SK-N-SH treated with all-trans-retinoic acid at 6 μM for 48 hours (cell line): ENCODE measurements around the gene ATP11C.
A peak's percentile ranks its signal among the peaks of the same experiment; 100 is the strongest.

Source experiments
- ATAC-seq: fragments of 200-7000 bp; cut with Tn5 transposase; 3 replicates; pipeline ENCODE4 v1.9.1; 2020; ENCODE audit warnings: mild to moderate bottlenecking, moderate library complexity
- ARNTL ChIP-seq: fragments of 450-650 bp; formaldehyde crosslinking; IDR thresholded peaks from 2 replicates; pipeline ENCODE4 v1.5.0; 2020; ENCODE audit warnings: low read depth, mild to moderate bottlenecking, moderate library complexity, borderline replicate concordance
- BACH2 ChIP-seq: fragments of 250-450 bp; sonication (Bioruptor Pico); IDR thresholded peaks from 2 replicates; pipeline ENCODE4 v1.9.0; 2021; ENCODE audit warnings: mild to moderate bottlenecking, borderline replicate concordance
- CSDC2 ChIP-seq: fragments of 250-450 bp; sonication (Bioruptor Pico); IDR thresholded peaks from 2 replicates; pipeline ENCODE4 v1.5.0; 2020; ENCODE audit warnings: mild to moderate bottlenecking, moderate library complexity
- ESRRG ChIP-seq: fragments of 250-450 bp; sonication (Bioruptor Pico); IDR thresholded peaks from 2 replicates; pipeline ENCODE4 v1.6.1; 2021; ENCODE audit warnings: mild to moderate bottlenecking
- GLIS3 ChIP-seq: fragments of 250-450 bp; sonication (Bioruptor Pico); IDR thresholded peaks from 2 replicates; pipeline ENCODE4 v1.5.0; 2020; ENCODE audit warnings: mild to moderate bottlenecking, moderate library complexity
- ISL1 ChIP-seq: fragments of 250-450 bp; sonication (Bioruptor Pico); IDR thresholded peaks from 2 replicates; pipeline ENCODE4 v2.1.2; 2022; ENCODE audit warnings: mild to moderate bottlenecking, moderate library complexity
- PPARA ChIP-seq: fragments of 250-450 bp; sonication (Bioruptor Pico); IDR thresholded peaks from 2 replicates; pipeline ENCODE4 v1.5.0; 2020; ENCODE audit warnings: mild to moderate bottlenecking, borderline replicate concordance
- RARB ChIP-seq: fragments of 250-450 bp; sonication (Bioruptor Pico); IDR thresholded peaks from 2 replicates; pipeline ENCODE4 v1.8.0; 2021; ENCODE audit warnings: mild to moderate bottlenecking, moderate library complexity
- SNAI2 ChIP-seq: fragments of 250-450 bp; sonication (Bioruptor Pico); IDR thresholded peaks from 2 replicates; pipeline ENCODE4 v1.5.0; 2020; ENCODE audit warnings: mild to moderate bottlenecking, moderate library complexity
- TCF4 ChIP-seq: fragments of 250-450 bp; sonication (Bioruptor Pico); IDR thresholded peaks from 2 replicates; pipeline ENCODE4 v1.8.0; 2021; ENCODE audit warnings: mild to moderate bottlenecking, moderate library complexity, borderline replicate concordance
- ZC3H10 ChIP-seq: fragments of 250-450 bp; sonication (Bioruptor Pico); IDR thresholded peaks from 2 replicates; pipeline ENCODE4 v1.5.1; 2021; ENCODE audit warnings: mild to moderate bottlenecking, moderate library complexity
- ZFP3 ChIP-seq: fragments of 250-450 bp; sonication (Bioruptor Pico); IDR thresholded peaks from 2 replicates; pipeline ENCODE4 v1.5.0; 2020; ENCODE audit warnings: mild to moderate bottlenecking, moderate library complexity
- ZFP30 ChIP-seq: fragments of 450-650 bp; formaldehyde crosslinking; IDR thresholded peaks from 2 replicates; pipeline ENCODE4 v1.5.0; 2022; ENCODE audit warnings: mild to moderate bottlenecking, moderate library complexity
- ZNF565 ChIP-seq: fragments of 450-650 bp; formaldehyde crosslinking; conservative IDR thresholded peaks from 2 replicates; pipeline ENCODE4 v1.5.0; 2020; ENCODE audit warnings: low read depth, mild to moderate bottlenecking, moderate library complexity
- ZNF70 ChIP-seq: fragments of 450-650 bp; formaldehyde crosslinking; IDR thresholded peaks from 2 replicates; pipeline ENCODE4 v1.5.0; 2020; ENCODE audit warnings: mild to moderate bottlenecking, moderate library complexity
- ZNF8 ChIP-seq: fragments of 450-650 bp; formaldehyde crosslinking; IDR thresholded peaks from 2 replicates; pipeline ENCODE4 v1.5.0; 2020; ENCODE audit warnings: mild to moderate bottlenecking, moderate library complexity
- TF ChIP-seq, protein P1 (sequence below): fragments of 250-450 bp; sonication (Bioruptor Pico); IDR thresholded peaks from 2 replicates; pipeline ENCODE4 v1.5.1; 2021; ENCODE audit warnings: mild to moderate bottlenecking, moderate library complexity
- TF ChIP-seq, protein P2 (sequence below): fragments of 250-450 bp; sonication (Bioruptor Pico); IDR thresholded peaks from 2 replicates; pipeline ENCODE4 v1.8.0; 2021; ENCODE audit warnings: low read depth, mild to moderate bottlenecking, moderate library complexity, borderline replicate concordance
- TF ChIP-seq, protein P3 (sequence below): fragments of 250-450 bp; sonication (Bioruptor Pico); IDR thresholded peaks from 2 replicates; pipeline ENCODE4 v1.5.1; 2020; ENCODE audit warnings: low read depth, mild to moderate bottlenecking, moderate library complexity
- TF ChIP-seq, protein P4 (sequence below): fragments of 250-450 bp; sonication (Bioruptor Pico); IDR thresholded peaks from 2 replicates; pipeline ENCODE4 v1.5.0; 2020; ENCODE audit warnings: mild to moderate bottlenecking, moderate library complexity

The ATP11C gene

DNA sequence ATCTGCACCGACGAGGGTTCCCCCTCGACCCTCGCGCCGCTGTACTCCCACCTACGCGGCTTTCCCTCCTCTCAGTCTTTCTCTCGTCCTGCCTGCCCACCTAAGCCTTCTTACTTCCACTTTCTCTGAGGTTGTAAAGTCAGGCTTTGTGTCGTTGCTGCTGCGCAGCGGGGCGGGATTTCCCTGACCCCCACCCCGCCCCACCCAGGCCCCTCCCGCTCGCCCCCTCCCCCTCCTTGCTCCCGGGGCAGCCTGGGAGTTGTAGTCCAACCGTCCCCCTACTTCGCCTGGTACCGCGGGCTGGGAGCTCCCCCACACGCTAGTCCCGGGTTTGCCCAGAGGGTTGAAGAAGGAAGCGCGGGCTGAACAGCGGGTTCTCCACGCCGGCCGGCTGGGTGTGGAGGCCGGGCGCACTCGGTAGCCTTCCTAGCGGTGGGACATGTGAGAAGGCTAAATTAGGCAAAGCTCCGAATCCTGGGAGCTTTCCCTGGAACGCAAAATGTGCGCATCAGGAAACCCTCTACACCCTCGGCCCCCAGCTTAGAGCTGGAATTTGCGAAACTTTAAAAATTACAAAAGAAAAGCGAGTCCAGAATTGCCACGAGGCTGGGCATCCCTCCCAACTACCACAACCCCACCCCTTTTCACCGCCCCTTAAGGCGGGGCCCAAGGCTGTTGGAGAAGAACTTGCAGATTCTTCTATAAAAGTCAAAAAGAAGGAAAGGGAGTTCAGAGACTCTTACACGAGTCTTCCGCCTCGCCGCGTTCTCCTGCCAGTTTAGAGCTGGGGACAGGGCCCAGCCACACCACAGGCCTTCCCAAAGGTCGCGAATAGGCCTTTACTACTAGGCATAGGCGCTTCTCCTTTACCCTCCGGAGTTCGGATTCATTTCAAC lies at the start of gene ATP11C:
TSS of gene ATP11C (minus strand) at position 153 of the 896 bp plus-strand sequence. CDS start 1,011 bp downstream, outside the sequence.
- TF ChIP-seq, protein P1, sequence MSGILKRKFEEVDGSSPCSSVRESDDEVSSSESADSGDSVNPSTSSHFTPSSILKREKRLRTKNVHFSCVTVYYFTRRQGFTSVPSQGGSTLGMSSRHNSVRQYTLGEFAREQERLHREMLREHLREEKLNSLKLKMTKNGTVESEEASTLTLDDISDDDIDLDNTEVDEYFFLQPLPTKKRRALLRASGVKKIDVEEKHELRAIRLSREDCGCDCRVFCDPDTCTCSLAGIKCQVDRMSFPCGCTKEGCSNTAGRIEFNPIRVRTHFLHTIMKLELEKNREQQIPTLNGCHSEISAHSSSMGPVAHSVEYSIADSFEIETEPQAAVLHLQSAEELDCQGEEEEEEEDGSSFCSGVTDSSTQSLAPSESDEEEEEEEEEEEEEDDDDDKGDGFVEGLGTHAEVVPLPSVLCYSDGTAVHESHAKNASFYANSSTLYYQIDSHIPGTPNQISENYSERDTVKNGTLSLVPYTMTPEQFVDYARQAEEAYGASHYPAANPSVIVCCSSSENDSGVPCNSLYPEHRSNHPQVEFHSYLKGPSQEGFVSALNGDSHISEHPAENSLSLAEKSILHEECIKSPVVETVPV, result no peak
- TF ChIP-seq SNAI2 (CRISPR knock-in tag), result no peak
- no peak for TF ChIP-seq ZNF70 (CRISPR knock-in tag)
- TF ChIP-seq, protein P2, sequence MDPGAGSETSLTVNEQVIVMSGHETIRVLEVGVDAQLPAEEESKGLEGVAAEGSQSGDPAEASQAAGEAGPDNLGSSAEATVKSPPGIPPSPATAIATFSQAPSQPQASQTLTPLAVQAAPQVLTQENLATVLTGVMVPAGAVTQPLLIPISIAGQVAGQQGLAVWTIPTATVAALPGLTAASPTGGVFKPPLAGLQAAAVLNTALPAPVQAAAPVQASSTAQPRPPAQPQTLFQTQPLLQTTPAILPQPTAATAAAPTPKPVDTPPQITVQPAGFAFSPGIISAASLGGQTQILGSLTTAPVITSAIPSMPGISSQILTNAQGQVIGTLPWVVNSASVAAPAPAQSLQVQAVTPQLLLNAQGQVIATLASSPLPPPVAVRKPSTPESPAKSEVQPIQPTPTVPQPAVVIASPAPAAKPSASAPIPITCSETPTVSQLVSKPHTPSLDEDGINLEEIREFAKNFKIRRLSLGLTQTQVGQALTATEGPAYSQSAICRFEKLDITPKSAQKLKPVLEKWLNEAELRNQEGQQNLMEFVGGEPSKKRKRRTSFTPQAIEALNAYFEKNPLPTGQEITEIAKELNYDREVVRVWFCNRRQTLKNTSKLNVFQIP (CRISPR knock-in tag), result no peak
- TF ChIP-seq, protein P3, sequence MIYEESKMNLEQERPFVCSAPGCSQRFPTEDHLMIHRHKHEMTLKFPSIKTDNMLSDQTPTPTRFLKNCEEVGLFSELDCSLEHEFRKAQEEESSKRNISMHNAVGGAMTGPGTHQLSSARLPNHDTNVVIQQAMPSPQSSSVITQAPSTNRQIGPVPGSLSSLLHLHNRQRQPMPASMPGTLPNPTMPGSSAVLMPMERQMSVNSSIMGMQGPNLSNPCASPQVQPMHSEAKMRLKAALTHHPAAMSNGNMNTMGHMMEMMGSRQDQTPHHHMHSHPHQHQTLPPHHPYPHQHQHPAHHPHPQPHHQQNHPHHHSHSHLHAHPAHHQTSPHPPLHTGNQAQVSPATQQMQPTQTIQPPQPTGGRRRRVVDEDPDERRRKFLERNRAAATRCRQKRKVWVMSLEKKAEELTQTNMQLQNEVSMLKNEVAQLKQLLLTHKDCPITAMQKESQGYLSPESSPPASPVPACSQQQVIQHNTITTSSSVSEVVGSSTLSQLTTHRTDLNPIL, result no peak
- no peak for TF ChIP-seq ZNF565
- TF ChIP-seq, protein P4, sequence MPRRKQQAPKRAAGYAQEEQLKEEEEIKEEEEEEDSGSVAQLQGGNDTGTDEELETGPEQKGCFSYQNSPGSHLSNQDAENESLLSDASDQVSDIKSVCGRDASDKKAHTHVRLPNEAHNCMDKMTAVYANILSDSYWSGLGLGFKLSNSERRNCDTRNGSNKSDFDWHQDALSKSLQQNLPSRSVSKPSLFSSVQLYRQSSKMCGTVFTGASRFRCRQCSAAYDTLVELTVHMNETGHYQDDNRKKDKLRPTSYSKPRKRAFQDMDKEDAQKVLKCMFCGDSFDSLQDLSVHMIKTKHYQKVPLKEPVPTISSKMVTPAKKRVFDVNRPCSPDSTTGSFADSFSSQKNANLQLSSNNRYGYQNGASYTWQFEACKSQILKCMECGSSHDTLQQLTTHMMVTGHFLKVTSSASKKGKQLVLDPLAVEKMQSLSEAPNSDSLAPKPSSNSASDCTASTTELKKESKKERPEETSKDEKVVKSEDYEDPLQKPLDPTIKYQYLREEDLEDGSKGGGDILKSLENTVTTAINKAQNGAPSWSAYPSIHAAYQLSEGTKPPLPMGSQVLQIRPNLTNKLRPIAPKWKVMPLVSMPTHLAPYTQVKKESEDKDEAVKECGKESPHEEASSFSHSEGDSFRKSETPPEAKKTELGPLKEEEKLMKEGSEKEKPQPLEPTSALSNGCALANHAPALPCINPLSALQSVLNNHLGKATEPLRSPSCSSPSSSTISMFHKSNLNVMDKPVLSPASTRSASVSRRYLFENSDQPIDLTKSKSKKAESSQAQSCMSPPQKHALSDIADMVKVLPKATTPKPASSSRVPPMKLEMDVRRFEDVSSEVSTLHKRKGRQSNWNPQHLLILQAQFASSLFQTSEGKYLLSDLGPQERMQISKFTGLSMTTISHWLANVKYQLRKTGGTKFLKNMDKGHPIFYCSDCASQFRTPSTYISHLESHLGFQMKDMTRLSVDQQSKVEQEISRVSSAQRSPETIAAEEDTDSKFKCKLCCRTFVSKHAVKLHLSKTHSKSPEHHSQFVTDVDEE (CRISPR knock-in tag), result no peak
- TF ChIP-seq GLIS3 (CRISPR knock-in tag), result no peak
- TF ChIP-seq ISL1 (CRISPR knock-in tag), result no peak
- peak; percentile 83 for ATAC-seq

DNA sequence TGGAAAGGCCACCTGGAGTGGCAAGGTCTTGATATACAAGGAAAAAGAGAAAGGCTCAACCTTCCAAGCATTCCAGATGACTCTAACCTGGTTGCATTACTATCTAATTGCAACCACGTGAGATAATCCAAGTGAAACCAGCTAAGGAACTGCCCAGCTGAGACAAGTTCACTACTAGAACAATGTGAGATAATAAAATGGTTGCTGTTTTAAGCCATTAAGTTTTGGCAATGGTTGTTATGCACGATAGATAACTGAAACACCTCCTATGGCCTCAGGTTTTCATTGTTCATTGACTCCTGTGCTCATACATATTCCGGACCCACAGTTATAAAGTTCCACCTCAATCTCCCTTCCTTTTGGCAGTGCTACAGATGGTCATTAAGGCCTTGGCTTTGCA lies 41.6 kb upstream of the ATP11C start:
- TF ChIP-seq, protein P3, result no peak
- ATAC-seq, result no peak

DNA sequence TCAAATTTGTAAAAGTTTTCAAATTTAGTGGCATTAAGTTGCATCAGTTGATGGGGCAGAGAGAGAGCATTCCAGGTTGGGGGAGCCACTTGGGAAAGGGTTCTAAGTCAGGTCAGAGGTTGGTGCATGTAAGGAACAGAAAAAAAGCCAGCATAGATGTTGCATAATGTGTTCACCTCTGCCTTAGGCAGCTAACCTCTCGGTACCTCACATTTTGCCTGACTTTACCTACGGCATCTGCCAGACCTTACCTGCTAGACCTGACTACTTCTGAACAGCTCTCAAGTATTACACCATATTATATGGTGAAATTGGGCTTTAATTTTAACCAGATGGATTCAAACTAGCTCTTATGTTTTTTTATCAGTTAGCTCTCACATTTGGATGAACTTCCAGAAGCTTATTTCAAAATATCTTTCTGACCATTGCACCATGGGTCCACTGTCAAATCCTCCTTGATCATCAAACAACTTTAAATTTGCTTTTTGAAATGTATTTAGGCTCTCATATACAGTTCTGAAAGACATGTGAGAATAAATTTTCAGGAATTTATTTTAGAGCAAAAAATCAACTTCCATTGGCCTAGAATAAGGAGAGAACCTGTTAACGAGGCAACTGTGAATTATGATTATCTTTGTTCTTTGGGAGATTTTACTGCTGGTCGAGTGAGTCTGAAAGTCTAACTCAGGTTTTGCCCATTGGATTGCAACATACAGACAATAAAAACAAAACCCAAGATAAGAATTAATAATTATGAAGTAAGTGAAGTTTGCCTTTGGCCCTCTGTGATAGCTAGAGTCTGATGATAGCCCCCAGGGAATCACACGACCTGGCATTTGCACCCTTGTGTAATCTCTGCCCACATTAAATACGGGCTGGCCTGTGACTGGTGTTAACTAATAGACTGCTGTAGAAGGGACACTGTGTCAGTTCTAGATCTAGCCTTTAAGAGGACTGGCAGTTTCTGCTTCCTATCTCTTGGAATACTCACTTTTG lies 40.1 kb upstream of the ATP11C start:
- no peak for TF ChIP-seq BACH2 (CRISPR knock-in tag)
- TF ChIP-seq SNAI2 (CRISPR knock-in tag), result no peak
- TF ChIP-seq, protein P3, result no peak
- no peak for ATAC-seq

DNA sequence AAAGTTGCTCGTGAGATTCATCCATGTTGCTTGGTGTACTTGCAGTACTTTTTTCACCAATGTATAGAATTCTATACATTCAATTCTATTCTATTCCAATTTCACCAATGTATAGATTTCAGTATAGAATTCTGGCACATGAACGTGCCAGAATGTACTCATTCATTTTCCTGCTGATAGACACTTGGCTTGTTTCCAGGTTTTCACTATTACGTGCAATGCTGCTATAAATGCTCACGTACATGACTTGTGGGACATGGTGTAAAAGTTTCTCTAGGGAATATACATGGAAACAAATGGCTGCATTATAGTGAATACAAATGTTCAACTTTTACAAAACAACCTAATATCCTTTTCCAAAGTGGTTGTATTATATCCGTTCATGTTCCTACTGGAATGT lies 39.3 kb upstream of the ATP11C start:
- ATAC-seq, result no peak
- TF ChIP-seq ESRRG (CRISPR knock-in tag) (no peak), PPARA (CRISPR knock-in tag) (no peak), ZFP3 (no peak), ZNF565 (no peak), ZFP30 (no peak), ZC3H10 (no peak), ZNF8 (CRISPR knock-in tag) (no peak), ISL1 (CRISPR knock-in tag) (no peak), ARNTL (CRISPR knock-in tag) (no peak), TCF4 (CRISPR knock-in tag) (no peak), GLIS3 (CRISPR knock-in tag) (no peak), CSDC2 (no peak), SNAI2 (CRISPR knock-in tag) (no peak), ZNF70 (CRISPR knock-in tag) (no peak), RARB (CRISPR knock-in tag) (no peak)
- TF ChIP-seq, protein P1, result no peak
- TF ChIP-seq, protein P3, result no peak
